Stomach (tissue), 4 donors: ENCODE measurements around the gene DNAJC4.

Experiments
- EP300 ChIP-seq: sonication (generic); formaldehyde crosslinking; IDR thresholded peaks from one replicate; pipeline ENCODE4 v1.6.1; 2017; ENCODE audit warnings: antibody characterized with exemption
- POLR2A ChIP-seq, 4 donors: fragments of 450-650 bp; IDR thresholded peaks; one replicate each; pipeline ENCODE4 v1.6.1; 2016; ENCODE audit warnings: antibody characterized with exemption in 4 of 4, control low read depth in 2 of 4, mild to moderate bottlenecking in 1 of 4, moderate library complexity in 1 of 4
- POLR2AphosphoS5 ChIP-seq, 3 donors: sonication (generic); formaldehyde crosslinking; IDR thresholded peaks; one replicate each; pipeline ENCODE4 v1.6.1; 2016; ENCODE audit warnings: antibody characterized with exemption in 3 of 3
- TF ChIP-seq, protein P1 (sequence below), 7 experiments: fragments of 450-650 bp in 4 of 7; fragments of 200-600 bp in 3 of 7; sonication (generic) in 3 of 7; IDR thresholded peaks; one replicate each; pipeline ENCODE4 v1.5.1; 2016 to 2019; ENCODE audit warnings: antibody characterized with exemption in 7 of 7, control low read depth in 2 of 7, mild to moderate bottlenecking in 1 of 7

DNA sequence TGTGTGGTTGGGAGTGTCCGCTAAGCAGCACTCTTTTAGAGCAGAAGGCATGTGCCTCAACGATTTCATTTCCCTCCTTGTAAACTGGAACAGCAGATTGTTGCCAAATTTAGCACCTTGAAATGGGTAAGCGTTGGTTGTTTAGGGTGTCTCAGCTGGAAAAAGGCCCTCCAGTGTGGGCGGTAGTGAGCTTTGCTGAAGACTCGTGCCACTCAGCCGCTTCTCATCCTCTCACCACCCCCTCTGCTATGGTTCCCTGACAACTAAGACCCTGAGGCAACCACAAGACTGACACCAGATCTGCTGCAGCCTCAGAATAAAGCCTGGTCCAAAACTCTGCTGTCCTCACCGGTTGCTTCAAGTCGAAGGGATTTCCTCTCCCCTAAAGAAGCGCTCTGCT lies 33.7 kb upstream of the DNAJC4 start:
- TF ChIP-seq, protein P1, sequence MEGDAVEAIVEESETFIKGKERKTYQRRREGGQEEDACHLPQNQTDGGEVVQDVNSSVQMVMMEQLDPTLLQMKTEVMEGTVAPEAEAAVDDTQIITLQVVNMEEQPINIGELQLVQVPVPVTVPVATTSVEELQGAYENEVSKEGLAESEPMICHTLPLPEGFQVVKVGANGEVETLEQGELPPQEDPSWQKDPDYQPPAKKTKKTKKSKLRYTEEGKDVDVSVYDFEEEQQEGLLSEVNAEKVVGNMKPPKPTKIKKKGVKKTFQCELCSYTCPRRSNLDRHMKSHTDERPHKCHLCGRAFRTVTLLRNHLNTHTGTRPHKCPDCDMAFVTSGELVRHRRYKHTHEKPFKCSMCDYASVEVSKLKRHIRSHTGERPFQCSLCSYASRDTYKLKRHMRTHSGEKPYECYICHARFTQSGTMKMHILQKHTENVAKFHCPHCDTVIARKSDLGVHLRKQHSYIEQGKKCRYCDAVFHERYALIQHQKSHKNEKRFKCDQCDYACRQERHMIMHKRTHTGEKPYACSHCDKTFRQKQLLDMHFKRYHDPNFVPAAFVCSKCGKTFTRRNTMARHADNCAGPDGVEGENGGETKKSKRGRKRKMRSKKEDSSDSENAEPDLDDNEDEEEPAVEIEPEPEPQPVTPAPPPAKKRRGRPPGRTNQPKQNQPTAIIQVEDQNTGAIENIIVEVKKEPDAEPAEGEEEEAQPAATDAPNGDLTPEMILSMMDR (IDR thresholded peaks at IDR 0.05): no peak
- TF ChIP-seq POLR2A (IDR thresholded peaks at IDR 0.05) (no peak), POLR2AphosphoS5 (IDR thresholded peaks at IDR 0.05) (no peak), EP300 (no peak)
